K562 (cell line): ENCODE measurements around the gene IQCK.

Experiments
- BRF1 ChIP-seq: IDR thresholded peaks from 3 replicates; pipeline ENCODE4 v1.6.1; 2011; ENCODE audit warnings: borderline replicate concordance, mild to moderate bottlenecking; ENCODE audit not compliant: insufficient read length; ENCODE audit errors: extremely low read depth
- CTCF ChIP-seq, 3 experiments: IDR thresholded peaks in 2 of 3; conservative IDR thresholded peaks in 1 of 3; 2 replicates each; pipeline ENCODE4 v1.5.1; 2011 to 2012; ENCODE audit warnings: low read length in 3 of 3, mild to moderate bottlenecking in 3 of 3, control low read depth in 2 of 3, improper control_type of control experiment in 1 of 3, inconsistent platforms in 1 of 3, low read depth in 1 of 3, mixed read lengths in 1 of 3, moderate library complexity in 1 of 3; ENCODE audit not compliant: insufficient read depth in 2 of 3
- EP300 ChIP-seq: IDR thresholded peaks from 2 replicates; pipeline ENCODE4 v1.6.1; 2012; ENCODE audit warnings: low read length, improper control_type of control experiment
- POLR2A ChIP-seq: fragments of 450-650 bp; conservative IDR thresholded peaks from 2 replicates; pipeline ENCODE4 v1.6.1; 2016
- PREB ChIP-seq: sonication (generic); formaldehyde crosslinking; IDR thresholded peaks from 2 replicates; pipeline ENCODE4 v1.8.1; 2023; ENCODE audit warnings: mild to moderate bottlenecking, missing genetic modification reagents
- REST ChIP-seq, 2 experiments: fragments of 450-650 bp; formaldehyde crosslinking in 1 of 2; IDR thresholded peaks; 2 replicates each; pipeline versions ENCODE4 v1.4.0 to v1.6.1; 2014 to 2020; ENCODE audit warnings: mild to moderate bottlenecking in 2 of 2, borderline replicate concordance in 1 of 2, low read depth in 1 of 2
- SIN3A ChIP-seq, 2 experiments: fragments of 150-350 bp in 1 of 2; IDR thresholded peaks; 2 replicates each; pipeline ENCODE4 v1.6.1; 2011 to 2016; ENCODE audit warnings: borderline replicate concordance in 2 of 2, low read depth in 2 of 2, low read length in 2 of 2, mild to moderate bottlenecking in 2 of 2, moderate library complexity in 2 of 2; ENCODE audit not compliant: control insufficient read depth in 1 of 2
- ZNF184 ChIP-seq: sonication (generic); formaldehyde crosslinking; IDR thresholded peaks from 2 replicates; pipeline ENCODE4 v1.5.0; 2020; ENCODE audit warnings: missing genetic modification reagents
- TF ChIP-seq, protein P1 (sequence below): sonication (generic); formaldehyde crosslinking; IDR thresholded peaks from 2 replicates; pipeline ENCODE4 v1.8.0; 2022; ENCODE audit warnings: missing genetic modification reagents, mild to moderate bottlenecking, borderline replicate concordance

DNA sequence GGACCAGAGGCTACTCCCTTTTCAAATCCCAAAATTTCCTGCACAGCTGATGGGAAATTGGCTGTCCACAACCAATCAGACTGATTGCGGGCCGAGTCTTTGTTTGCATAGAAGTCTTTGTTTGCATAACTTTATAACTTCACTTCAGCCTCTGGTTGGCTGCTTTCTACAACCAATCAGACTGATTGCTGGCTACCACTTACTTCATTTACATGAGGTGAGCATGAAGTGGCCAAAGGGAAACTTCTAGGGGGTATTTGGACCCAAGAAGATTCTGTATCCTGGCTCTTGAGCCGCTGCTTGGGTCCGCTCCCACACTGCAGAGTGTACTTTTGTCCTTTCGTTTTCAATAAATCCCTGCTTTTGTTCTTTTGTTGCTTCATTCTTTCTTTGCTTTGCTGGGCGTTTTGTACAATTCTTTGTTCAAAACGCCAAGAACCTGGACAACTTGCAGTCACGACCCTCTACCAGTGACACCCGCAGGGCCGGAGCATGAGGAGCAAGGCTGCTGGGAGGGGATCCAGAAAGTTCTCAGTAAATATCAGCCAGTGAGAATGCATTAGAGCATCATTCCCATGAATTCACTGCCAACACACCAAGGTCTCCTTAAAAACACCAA lies 67.5 kb downstream of the IQCK start:
- TF ChIP-seq ZNF184 (CRISPR knock-in tag) (no peak), CTCF (IDR thresholded peaks at IDR 0.05 in 2 of 3, conservative IDR thresholded peaks at IDR 0.05 in 1 of 3; ENCODE audit: insufficient read depth in 2 of 3, low read depth in 1 of 3, low read length in 3 of 3) (no peak), REST (IDR thresholded peaks at IDR 0.05; ENCODE audit: borderline replicate concordance) (no peak), REST (CRISPR knock-in tag; IDR thresholded peaks at IDR 0.05; ENCODE audit: low read depth) (no peak), POLR2A (no peak), SIN3A (IDR thresholded peaks at IDR 0.05; ENCODE audit: borderline replicate concordance in 2 of 2, control insufficient read depth in 1 of 2, low read depth in 2 of 2, low read length in 2 of 2) (no peak), BRF1 (no peak), EP300 (no peak), PREB (CRISPR knock-in tag) (no peak)
- TF ChIP-seq, protein P1, sequence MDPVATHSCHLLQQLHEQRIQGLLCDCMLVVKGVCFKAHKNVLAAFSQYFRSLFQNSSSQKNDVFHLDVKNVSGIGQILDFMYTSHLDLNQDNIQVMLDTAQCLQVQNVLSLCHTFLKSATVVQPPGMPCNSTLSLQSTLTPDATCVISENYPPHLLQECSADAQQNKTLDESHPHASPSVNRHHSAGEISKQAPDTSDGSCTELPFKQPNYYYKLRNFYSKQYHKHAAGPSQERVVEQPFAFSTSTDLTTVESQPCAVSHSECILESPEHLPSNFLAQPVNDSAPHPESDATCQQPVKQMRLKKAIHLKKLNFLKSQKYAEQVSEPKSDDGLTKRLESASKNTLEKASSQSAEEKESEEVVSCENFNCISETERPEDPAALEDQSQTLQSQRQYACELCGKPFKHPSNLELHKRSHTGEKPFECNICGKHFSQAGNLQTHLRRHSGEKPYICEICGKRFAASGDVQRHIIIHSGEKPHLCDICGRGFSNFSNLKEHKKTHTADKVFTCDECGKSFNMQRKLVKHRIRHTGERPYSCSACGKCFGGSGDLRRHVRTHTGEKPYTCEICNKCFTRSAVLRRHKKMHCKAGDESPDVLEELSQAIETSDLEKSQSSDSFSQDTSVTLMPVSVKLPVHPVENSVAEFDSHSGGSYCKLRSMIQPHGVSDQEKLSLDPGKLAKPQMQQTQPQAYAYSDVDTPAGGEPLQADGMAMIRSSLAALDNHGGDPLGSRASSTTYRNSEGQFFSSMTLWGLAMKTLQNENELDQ (CRISPR knock-in tag): no peak
